ENCODE measurements around the gene TAS2R1. TPM values are rescaled to one million over a fixed set of nuclear protein-coding genes. Genes with fewer than 3 reads are reported as not detected.

TAS2R1 gene
- polyA plus RNA-seq, 1 of the 3 experiments (the other 2 are of a cell fraction): not detected

- TF ChIP-seq REST (IDR thresholded peaks at IDR 0.05; ENCODE audit: low read depth, low read length): no peak
- TF ChIP-seq RCOR1 (IDR thresholded peaks at IDR 0.05; ENCODE audit: low read length): no peak
- TF ChIP-seq USF2 (IDR thresholded peaks at IDR 0.05; ENCODE audit: borderline replicate concordance, low read depth, low read length): no peak
Observed at GRCh38 chr5:9658706-9659105, 28.6 kb upstream of the TAS2R1 start (continued).

- DNase-seq: no peak
- 77% methylated on average over 1 of the region's 1 CpG for WGBS (ENCODE audit: low lambda C conversion rate)
- Histone ChIP-seq H4K20me1 (ENCODE audit: insufficient read depth) (no peaks in the 10 kb centered on the region), H3K4me2 (no peak overlapping the region), H3K4me3 (ENCODE audit: low read depth in 2 of 2, low read length in 1 of 2) (no peak overlapping the region), H3K27ac (ENCODE audit: low read depth in 2 of 2, low read length in 1 of 2) (no peak overlapping the region), H3K9me3 (no peaks in the 10 kb centered on the region), H3K27me3 (ENCODE audit: insufficient read depth) (no peaks in the 10 kb centered on the region), H3K9ac (no peak overlapping the region), H3F3A (replicated peaks; ENCODE audit: insufficient read depth) (no peaks in the 10 kb centered on the region), H2AFZ (ENCODE audit: low read depth) (no peak overlapping the region), H3K4me1 (ENCODE audit: control insufficient read depth in 1 of 2, insufficient read depth in 2 of 2, low read depth in 1 of 2, low read length in 1 of 2) (peaks cover 0 to 3% of the 10 kb centered on the region in 2 experiments; a peak in 1 of 4 replicates), H3K9me2 (no peaks in the 10 kb centered on the region), H3K36me3 (replicated peaks in 1 of 2; ENCODE audit: control insufficient read depth in 1 of 2, insufficient read depth in 2 of 2, low read length in 1 of 2) (no peaks in the 10 kb centered on the region), H3K79me2 (ENCODE audit: insufficient read depth) (no peaks in the 10 kb centered on the region)
- ChIA-PET POLR2A (no interaction called here), CTCF (interaction anchor here (0.6 to 1.1 kb wide), 3 partner anchors 9 to 24 kb away, joined by 3 to 4 read pairs (median 3); no protein-coding TSS in a partner anchor)
- TF ChIP-seq RAD21 (IDR thresholded peaks at IDR 0.05; ENCODE audit: low read length) (no peak), YY1 (IDR thresholded peaks at IDR 0.05; ENCODE audit: low read depth) (no peak), USF1 (IDR thresholded peaks at IDR 0.05; ENCODE audit: borderline replicate concordance, low read depth) (no peak), USF2 (IDR thresholded peaks at IDR 0.05; ENCODE audit: borderline replicate concordance, low read depth, low read length) (no peak), EZH2phosphoT487 (IDR thresholded peaks at IDR 0.05; ENCODE audit: borderline replicate concordance, low read depth) (no peak), SMC3 (IDR thresholded peaks at IDR 0.05; ENCODE audit: low read depth, low read length) (no peak), MAX (IDR thresholded peaks at IDR 0.05; ENCODE audit: low read depth) (no peak), TAF1 (IDR thresholded peaks at IDR 0.05; ENCODE audit: borderline replicate concordance, low read depth, low read length) (no peak)
Observed at GRCh38 chr5:9657819-9658218, 27.7 kb upstream of the TAS2R1 start.

Data from SK-N-SH (cell line).